ENCODE measurements around the gene JPH2. TPM values are rescaled to one million over a fixed set of nuclear protein-coding genes. Genes with fewer than 3 reads are reported as not detected.

JPH2 gene
- total RNA-seq, 1 donor from 2014 or later: 4.9 TPM

DNA sequence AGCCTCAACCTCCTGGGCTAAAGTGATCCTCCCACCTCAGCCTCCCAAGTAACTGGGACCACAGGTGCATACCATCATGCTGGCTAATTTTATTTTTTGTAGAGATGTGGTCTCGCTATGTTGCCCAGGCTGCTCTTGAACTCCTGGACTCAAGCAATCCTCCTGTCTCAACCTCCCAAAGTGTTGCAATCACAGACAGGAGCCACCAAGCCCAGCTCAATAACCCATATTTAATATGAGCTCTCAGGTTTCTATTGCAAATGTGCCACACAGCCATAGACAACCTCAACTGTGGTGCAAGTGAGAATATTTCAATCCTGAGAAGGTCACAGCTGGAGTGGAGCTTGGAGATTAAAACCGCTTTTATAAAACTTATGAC, 14.4 kb downstream of the JPH2 start:
- no peak for DNase-seq (ENCODE audit: extremely low spot score, unreplicated experiment)
- H3K4me3 Mint-ChIP-seq: no peak overlapping the region
- peak overlapping the region; percentile 82 for H3K27ac Mint-ChIP-seq
- peaks cover 4% of the 10 kb centered on the region for H3K36me3 Mint-ChIP-seq
- peaks cover 8% of the 10 kb centered on the region for H3K4me1 Mint-ChIP-seq (ENCODE audit: unreplicated experiment)
- TF ChIP-seq, protein P1, sequence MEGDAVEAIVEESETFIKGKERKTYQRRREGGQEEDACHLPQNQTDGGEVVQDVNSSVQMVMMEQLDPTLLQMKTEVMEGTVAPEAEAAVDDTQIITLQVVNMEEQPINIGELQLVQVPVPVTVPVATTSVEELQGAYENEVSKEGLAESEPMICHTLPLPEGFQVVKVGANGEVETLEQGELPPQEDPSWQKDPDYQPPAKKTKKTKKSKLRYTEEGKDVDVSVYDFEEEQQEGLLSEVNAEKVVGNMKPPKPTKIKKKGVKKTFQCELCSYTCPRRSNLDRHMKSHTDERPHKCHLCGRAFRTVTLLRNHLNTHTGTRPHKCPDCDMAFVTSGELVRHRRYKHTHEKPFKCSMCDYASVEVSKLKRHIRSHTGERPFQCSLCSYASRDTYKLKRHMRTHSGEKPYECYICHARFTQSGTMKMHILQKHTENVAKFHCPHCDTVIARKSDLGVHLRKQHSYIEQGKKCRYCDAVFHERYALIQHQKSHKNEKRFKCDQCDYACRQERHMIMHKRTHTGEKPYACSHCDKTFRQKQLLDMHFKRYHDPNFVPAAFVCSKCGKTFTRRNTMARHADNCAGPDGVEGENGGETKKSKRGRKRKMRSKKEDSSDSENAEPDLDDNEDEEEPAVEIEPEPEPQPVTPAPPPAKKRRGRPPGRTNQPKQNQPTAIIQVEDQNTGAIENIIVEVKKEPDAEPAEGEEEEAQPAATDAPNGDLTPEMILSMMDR (conservative IDR thresholded peaks at IDR 0.05): no peak
- H3K27me3 Mint-ChIP-seq: peaks cover 8% of the 10 kb centered on the region
- H3K9me3 Mint-ChIP-seq: no peaks in the 10 kb centered on the region

DNA sequence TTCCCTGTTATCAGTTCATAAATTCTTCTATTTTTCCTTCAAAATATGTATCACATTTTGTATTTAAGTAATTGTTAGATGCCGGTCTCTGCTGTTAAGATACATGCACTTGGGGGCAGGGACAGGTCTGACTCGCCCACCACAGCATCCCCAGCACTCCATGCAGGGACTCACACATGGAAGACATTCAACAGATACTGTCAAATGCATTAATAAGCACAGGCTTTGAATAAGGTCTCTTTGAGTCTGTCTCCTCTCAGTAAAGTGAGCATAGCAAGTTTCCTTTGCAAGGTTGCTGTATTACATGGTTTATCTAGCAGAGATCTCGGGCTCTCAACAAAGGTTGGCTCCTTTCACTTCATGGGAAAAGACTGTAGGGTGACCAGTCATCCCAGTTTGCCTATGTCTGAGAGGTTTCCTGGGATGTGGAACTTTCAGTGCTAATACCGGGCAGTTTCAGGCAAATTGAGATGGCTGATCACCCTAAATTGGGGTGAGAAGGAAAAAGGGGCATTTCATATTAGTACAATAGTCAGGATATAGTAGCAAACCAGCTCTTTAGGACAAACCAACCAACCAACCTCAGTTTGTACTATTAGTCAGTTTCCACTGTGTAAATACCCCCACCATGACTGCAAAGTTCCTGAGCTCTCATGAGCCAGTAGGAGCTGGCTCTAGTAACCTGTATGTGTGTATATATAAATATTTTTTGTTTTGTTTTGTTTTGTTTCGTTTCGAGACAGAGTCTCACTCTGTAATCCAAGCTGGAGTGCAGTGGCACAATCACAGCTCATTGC, 15.0 kb downstream of the JPH2 start:
- Mint-ChIP-seq H3K27me3 (peaks cover 8% of the 10 kb centered on the region), H3K9me3 (no peaks in the 10 kb centered on the region), H3K36me3 (peaks cover 4% of the 10 kb centered on the region), H3K27ac (peak overlapping the region; percentile 34), H3K4me3 (no peak overlapping the region), H3K4me1 (ENCODE audit: unreplicated experiment) (peaks cover 8% of the 10 kb centered on the region)
- DNase-seq (ENCODE audit: extremely low spot score, unreplicated experiment): no peak
- TF ChIP-seq, protein P1 (conservative IDR thresholded peaks at IDR 0.05): no peak

DNA sequence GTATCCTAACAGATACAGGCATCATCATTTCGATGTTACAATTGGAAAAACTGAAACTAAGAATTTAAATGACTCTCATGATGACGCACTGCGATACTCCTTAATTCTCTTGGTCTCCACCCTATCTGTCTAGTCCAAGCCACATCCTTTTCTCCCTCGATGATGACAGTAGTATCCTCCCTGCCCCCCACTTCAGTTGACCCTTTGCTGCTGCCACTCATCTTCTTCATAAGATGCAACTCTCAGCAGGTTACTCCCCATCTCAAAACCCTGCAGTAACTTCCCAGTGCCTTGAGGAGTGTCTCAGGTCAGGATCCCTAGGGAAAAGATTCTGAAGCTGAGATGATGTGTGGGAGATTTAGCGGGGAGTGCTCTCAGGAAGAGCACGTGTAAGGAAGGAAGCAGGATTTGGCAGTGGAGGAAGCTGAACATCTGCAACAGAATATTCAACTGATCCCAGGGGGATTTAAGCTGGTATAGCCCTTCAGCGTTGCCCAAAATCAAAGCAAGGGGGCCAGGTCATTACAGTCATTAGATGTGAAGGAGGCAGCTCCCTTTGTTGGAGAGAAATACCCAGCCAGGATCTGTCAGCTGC, 16.1 kb downstream of the JPH2 start:
- H3K27ac Mint-ChIP-seq: no peak overlapping the region
- H3K4me3 Mint-ChIP-seq: no peak overlapping the region
- no peaks in the 10 kb centered on the region for H3K9me3 Mint-ChIP-seq
- peaks cover under 1% of the 10 kb centered on the region for H3K36me3 Mint-ChIP-seq
- no peak for DNase-seq (ENCODE audit: extremely low spot score, unreplicated experiment)
- H3K27me3 Mint-ChIP-seq: peaks cover 8% of the 10 kb centered on the region
- H3K4me1 Mint-ChIP-seq (ENCODE audit: unreplicated experiment): peaks cover 8% of the 10 kb centered on the region
- TF ChIP-seq, protein P1 (conservative IDR thresholded peaks at IDR 0.05): no peak

DNA sequence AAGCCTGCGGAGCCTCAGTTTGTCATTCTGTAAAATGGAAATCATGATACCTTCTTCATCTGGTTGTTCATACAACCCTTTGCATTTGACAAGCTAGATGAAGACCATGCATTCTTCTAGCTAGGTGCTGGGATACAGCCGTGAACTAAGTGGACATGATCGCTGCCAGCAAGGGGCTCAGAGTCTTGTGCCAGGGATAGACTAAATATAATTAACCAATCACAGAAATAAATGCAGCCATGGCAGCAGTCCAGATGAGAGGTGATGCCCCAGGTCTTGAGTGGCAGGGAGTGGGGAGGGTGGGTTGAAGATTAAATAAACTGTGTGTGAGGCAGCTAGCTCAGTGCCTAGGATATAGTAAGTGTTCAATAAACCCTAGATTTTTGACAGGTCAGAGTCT, 19.3 kb downstream of the JPH2 start:
- Mint-ChIP-seq H3K9me3 (no peaks in the 10 kb centered on the region), H3K36me3 (no peaks in the 10 kb centered on the region), H3K4me3 (no peak overlapping the region), H3K27ac (no peak overlapping the region), H3K4me1 (ENCODE audit: unreplicated experiment) (peaks cover 8% of the 10 kb centered on the region), H3K27me3 (peaks cover 12% of the 10 kb centered on the region)
- TF ChIP-seq, protein P1 (conservative IDR thresholded peaks at IDR 0.05): no peak
- no peak for DNase-seq (ENCODE audit: extremely low spot score, unreplicated experiment)

DNA sequence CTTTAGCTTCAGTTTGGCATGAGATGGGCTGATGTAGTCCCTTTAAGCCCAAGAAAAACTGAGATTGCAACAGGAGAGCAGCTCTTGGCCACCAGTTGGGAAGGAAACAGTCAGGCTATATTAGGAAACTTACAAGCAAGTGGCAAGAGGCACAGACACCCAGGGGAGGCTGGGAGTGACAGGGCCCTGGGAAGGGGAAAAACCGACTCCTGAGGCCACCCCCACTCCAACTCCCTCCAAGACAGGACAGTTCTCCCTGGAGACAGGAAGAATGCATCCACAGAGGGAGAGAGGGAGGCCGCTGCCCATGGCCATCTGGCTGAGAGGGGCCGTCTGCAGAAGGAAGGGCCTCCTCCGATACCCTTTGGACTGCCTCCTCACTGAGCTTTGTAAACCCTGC, 20.5 kb downstream of the JPH2 start:
- H3K9me3 Mint-ChIP-seq: no peaks in the 10 kb centered on the region
- TF ChIP-seq, protein P1 (conservative IDR thresholded peaks at IDR 0.05): no peak
- no peaks in the 10 kb centered on the region for H3K36me3 Mint-ChIP-seq
- H3K4me3 Mint-ChIP-seq: no peak overlapping the region
- peaks cover 1% of the 10 kb centered on the region for H3K4me1 Mint-ChIP-seq (ENCODE audit: unreplicated experiment)
- H3K27me3 Mint-ChIP-seq: peaks cover 5% of the 10 kb centered on the region
- H3K27ac Mint-ChIP-seq: no peak overlapping the region
- no peak for DNase-seq (ENCODE audit: extremely low spot score, unreplicated experiment)

Data from type B pancreatic cell (in vitro differentiated cells).